Right hindlimb (tissue), 1 donor: ENCODE data around the gene RAB44.

Experiments used
- DNase-seq: peaks from one replicate; pipeline ENCODE4 v3.0.0-alpha.2; 2018

The RAB44 gene

DNA sequence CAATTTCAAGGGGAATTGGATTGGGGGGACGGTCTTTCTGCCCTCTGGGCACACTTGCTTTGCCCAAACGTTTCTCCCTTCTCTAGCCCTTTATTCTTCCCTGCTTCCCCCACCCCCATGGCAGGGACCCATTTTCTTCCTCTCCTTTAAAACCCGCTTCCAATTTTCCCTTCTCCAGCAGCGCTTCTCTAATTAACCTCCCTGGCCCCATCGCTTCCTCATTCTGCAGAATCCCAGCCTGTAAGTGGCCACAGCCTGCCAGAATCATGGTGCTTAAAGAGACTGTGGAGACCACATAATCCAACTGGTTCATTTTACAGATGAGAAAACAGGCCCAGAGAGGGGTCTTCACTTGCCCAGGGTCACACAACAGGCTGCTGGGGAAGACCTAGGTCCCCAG is 80.2 kb downstream of the RAB44 start:
- DNase-seq = no peak

DNA sequence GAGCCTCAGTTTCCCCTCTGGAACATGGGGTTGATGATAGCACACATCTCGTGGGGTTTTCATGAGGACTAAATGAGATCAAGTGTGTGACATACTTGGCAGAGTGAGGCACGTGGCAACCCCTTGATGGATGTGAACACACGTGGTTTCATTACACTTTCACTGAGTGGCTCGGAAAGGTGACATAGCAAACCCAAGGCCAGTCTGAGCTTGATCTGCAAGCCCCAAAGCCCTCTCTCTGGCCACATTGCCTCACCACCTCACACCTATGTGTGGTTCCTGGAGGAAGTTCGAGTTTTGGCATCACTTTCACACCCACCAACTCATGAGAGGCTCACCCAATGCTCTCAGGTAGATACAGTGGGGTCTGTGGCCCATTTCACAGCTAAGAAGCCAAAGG is 81.6 kb downstream of the RAB44 start:
- no peak for DNase-seq

DNA sequence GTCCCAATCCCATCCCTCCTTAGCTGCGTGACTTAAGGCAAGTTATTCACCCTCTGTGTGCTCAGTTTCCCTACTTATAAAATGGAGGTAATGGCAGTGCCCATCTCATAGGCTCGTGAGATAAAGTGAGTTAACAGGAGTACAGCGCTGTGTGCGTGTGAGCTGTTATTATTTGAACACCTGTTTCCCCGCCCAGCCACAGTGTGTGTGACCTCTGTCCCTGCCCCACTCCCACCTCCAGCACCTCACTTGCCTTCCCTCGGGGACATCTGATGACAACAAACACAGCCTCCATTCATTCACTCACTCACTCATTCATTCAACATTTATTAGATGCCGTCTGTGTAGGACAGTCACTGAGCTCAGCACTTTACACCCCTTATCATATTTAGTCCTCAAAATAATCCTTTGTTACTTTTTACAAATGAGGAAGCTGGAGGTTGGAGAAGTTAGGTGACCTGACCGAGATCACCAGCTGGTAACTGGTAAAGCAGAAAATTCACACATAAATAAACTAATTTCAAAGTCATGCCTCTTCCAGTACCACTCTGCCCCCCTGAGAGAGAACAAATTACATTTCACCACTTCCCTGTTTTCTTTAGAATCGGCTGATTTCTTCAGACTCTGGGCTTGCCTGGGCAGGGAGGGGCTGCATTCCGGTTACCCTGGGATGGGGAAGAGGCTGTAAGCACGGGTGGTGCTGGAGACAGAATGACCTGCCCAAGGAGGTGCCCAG is 83.0 kb downstream of the RAB44 start:
- no peak for DNase-seq

DNA sequence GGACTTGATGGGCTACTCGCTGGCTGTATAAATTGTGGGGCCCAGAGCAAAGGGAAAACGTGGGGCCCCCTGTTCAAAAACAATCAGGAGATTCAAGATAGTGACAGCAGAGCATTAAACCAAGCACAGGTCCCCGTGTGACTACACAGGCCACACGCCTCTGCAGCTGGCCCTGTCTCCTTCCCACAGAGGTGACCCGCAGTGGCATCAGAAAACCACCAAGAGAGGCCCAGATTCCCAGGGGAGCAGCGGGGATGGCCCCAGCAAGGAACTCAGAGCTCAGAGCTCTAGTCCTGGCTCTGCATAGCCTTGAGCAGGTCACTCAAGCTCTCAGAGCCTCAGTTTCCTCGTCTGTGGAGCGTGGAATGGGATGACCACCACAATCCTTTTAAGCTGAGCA is 84.0 kb downstream of the RAB44 start:
- DNase-seq = no peak
